Caco-2 (cell line): ENCODE measurements around the gene SPG11. TPM values are rescaled to one million over a fixed set of nuclear protein-coding genes. Genes with fewer than 3 reads are reported as not detected.

Experiments
- BruUV-seq: library from RNA; stranded (reverse); fragments of 400-500 nt; replicated peaks from 2 replicates; lab custom pipeline; 2021; lab: Mats Ljungman, UMichigan
- CTCF ChIA-PET: fragments of 300-600 bp; sonication (Branson Sonifier 250); formaldehyde crosslinking; loops from one replicate; lab custom pipeline; 2022; ENCODE audit warnings: antibody characterized with exemption; lab: Charles Lee
- POLR2A ChIA-PET: fragments of 300-600 bp; sonication (Branson Sonifier 250); formaldehyde crosslinking; loops from one replicate; lab custom pipeline; 2022; ENCODE audit warnings: antibody characterized with exemption; lab: Charles Lee
- DNase-seq, 2 experiments: peaks; one replicate each; pipeline versions ENCODE4 v3.0.0 to v3.0.0-alpha.2; 2020 to 2022
- H3K27me3 ChIP-seq: replicated peaks from 2 replicates; pipeline ENCODE4 v1.6.0; 2011; ENCODE audit warnings: low read length; ENCODE audit not compliant: control insufficient read depth, insufficient read depth
- H3K36me3 ChIP-seq: 2 replicates; pipeline ENCODE4 v1.5.1; 2011; ENCODE audit warnings: low read length; ENCODE audit not compliant: control insufficient read depth, insufficient read depth
- H3K4me1 ChIP-seq: fragments of 250-450 bp; sonication (Bioruptor Pico); 2 replicates; pipeline ENCODE4 v1.5.1; 2020; ENCODE audit warnings: mild to moderate bottlenecking
- H3K4me3 ChIP-seq: 2 replicates; pipeline ENCODE4 v1.5.1; 2011; ENCODE audit warnings: low read depth, mild to moderate bottlenecking, control low read depth, low read length
- H3K9me3 ChIP-seq: fragments of 250-450 bp; sonication (Bioruptor Pico); 2 replicates; pipeline ENCODE4 v1.5.1; 2020; ENCODE audit warnings: mild to moderate bottlenecking, moderate library complexity
- H3K27ac Mint-ChIP-seq: one replicate; pipeline ENCODE4 v1.8.0; 2022; ENCODE audit warnings: mixed read lengths; ENCODE audit not compliant: unreplicated experiment
- H3K27me3 Mint-ChIP-seq: one replicate; pipeline ENCODE4 v1.8.0; 2022; ENCODE audit warnings: mixed read lengths; ENCODE audit not compliant: insufficient read depth, unreplicated experiment
- H3K36me3 Mint-ChIP-seq: one replicate; pipeline ENCODE4 v1.8.0; 2022; ENCODE audit warnings: mild to moderate bottlenecking, mixed read lengths; ENCODE audit not compliant: insufficient read depth, unreplicated experiment
- H3K4me1 Mint-ChIP-seq: one replicate; pipeline ENCODE4 v1.8.0; 2022; ENCODE audit warnings: low read depth, mixed read lengths; ENCODE audit not compliant: unreplicated experiment
- H3K4me3 Mint-ChIP-seq: one replicate; pipeline ENCODE4 v1.8.0; 2022; ENCODE audit warnings: mild to moderate bottlenecking, moderate library complexity, mixed read lengths; ENCODE audit not compliant: unreplicated experiment
- H3K9me3 Mint-ChIP-seq: one replicate; pipeline ENCODE4 v1.8.0; 2022; ENCODE audit warnings: mixed read lengths; ENCODE audit not compliant: unreplicated experiment
- intact Hi-C: fragments of 100-400 bp; cut with micrococcal nuclease; formaldehyde crosslinking; loops from one replicate; pipeline ENCODE4 v1.10.0; 2022; ENCODE audit not compliant: unreplicated experiment
- total RNA-seq: library from RNA; stranded (reverse); gene quantifications from 2 replicates; pipeline ENCODE4 v1.2.3, GENCODE V29; 2022
- TF ChIP-seq, protein P1 (sequence below), 2 experiments: fragments of 200-600 bp in 1 of 2; IDR thresholded peaks; 1 replicate in 1 of 2; 2 replicates in 1 of 2; pipeline versions ENCODE4 v1.5.1 to v1.8.0; 2011 to 2022; ENCODE audit warnings: antibody characterized with exemption in 1 of 2, control low read depth in 1 of 2, inconsistent platforms in 1 of 2, low read depth in 1 of 2, low read length in 1 of 2, mild to moderate bottlenecking in 1 of 2, moderate library complexity in 1 of 2; ENCODE audit not compliant: insufficient read depth in 1 of 2, severe bottlenecking in 1 of 2, unreplicated experiment in 1 of 2

Gene SPG11
- total RNA-seq, 1 experiment from 2014 or later, result 43.3 TPM

- intact Hi-C loops, result loop anchor here (1.0 kb wide), 2 partner anchors 18 to 47 kb away; partner anchors contain the start of gene SPG11
- Mint-ChIP-seq H3K27me3 (no peaks in the 10 kb centered on the region), H3K27ac (peak overlapping the region; percentile 99), H3K9me3 (no peaks in the 10 kb centered on the region), H3K36me3 (peaks cover 19% of the 10 kb centered on the region), H3K4me1 (no peaks in the 10 kb centered on the region), H3K4me3 (peak overlapping the region; percentile 100)
- POLR2A ChIA-PET, result interaction anchor here (0.5 to 4.8 kb wide), 5 partner anchors 19 to 76 kb away, joined by 4 to 32 read pairs (median 6); partner anchors contain the start of gene SPG11
- no peaks in the 10 kb centered on the region for H3K9me3 ChIP-seq
- no peaks in the 10 kb centered on the region for H3K36me3 ChIP-seq
- no peak for DNase-seq
- TF ChIP-seq, protein P1, sequence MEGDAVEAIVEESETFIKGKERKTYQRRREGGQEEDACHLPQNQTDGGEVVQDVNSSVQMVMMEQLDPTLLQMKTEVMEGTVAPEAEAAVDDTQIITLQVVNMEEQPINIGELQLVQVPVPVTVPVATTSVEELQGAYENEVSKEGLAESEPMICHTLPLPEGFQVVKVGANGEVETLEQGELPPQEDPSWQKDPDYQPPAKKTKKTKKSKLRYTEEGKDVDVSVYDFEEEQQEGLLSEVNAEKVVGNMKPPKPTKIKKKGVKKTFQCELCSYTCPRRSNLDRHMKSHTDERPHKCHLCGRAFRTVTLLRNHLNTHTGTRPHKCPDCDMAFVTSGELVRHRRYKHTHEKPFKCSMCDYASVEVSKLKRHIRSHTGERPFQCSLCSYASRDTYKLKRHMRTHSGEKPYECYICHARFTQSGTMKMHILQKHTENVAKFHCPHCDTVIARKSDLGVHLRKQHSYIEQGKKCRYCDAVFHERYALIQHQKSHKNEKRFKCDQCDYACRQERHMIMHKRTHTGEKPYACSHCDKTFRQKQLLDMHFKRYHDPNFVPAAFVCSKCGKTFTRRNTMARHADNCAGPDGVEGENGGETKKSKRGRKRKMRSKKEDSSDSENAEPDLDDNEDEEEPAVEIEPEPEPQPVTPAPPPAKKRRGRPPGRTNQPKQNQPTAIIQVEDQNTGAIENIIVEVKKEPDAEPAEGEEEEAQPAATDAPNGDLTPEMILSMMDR (IDR thresholded peaks at IDR 0.05; ENCODE audit: insufficient read depth in 1 of 2, low read depth in 1 of 2, low read length in 1 of 2, severe bottlenecking in 1 of 2, unreplicated experiment in 1 of 2), result peak; percentile 9 to 34
- H3K4me3 ChIP-seq, result peak overlapping the region; percentile 66
- H3K4me1 ChIP-seq, result peaks cover 21% of the 10 kb centered on the region
- H3K27me3 ChIP-seq, result no peaks in the 10 kb centered on the region
- TSS peak; percentile 49 for BruUV-seq
- CTCF ChIA-PET, result interaction anchor here (3.7 to 4.0 kb wide), 2 partner anchors 18 to 47 kb away, joined by 26 to 27 read pairs; partner anchors contain the start of gene SPG11
These were observed 47.0 kb upstream of the SPG11 start for GRCh38 chr15:44710236-44711095.

- TF ChIP-seq, protein P1 (IDR thresholded peaks at IDR 0.05; ENCODE audit: insufficient read depth in 1 of 2, low read depth in 1 of 2, low read length in 1 of 2, severe bottlenecking in 1 of 2, unreplicated experiment in 1 of 2), result no peak
- Histone ChIP-seq H3K27me3 (no peaks in the 10 kb centered on the region), H3K4me3 (no peak overlapping the region), H3K36me3 (no peaks in the 10 kb centered on the region), H3K4me1 (peaks cover 21% of the 10 kb centered on the region), H3K9me3 (0 out of 2 replicates have a peak, but pooled peaks cover 5% of the 10 kb centered on the region)
- ChIA-PET POLR2A (interaction anchor here (1.5 kb wide), 1 partner anchor 22 kb away, joined by 8 read pairs; no protein-coding TSS in a partner anchor), CTCF (no interaction called here)
- H3K27ac Mint-ChIP-seq, result no peak overlapping the region
- peaks cover 9% of the 10 kb centered on the region for H3K36me3 Mint-ChIP-seq
- H3K4me3 Mint-ChIP-seq, result no peak overlapping the region
- H3K9me3 Mint-ChIP-seq, result peaks cover 19% of the 10 kb centered on the region
- DNase-seq, result peak; percentile 48 to 83
- peaks cover 6% of the 10 kb centered on the region for H3K27me3 Mint-ChIP-seq
- H3K4me1 Mint-ChIP-seq, result no peaks in the 10 kb centered on the region
- intact Hi-C loops, result no loop called here
- BruUV-seq, result no TSS peak
These were observed 43.6 kb upstream of the SPG11 start for GRCh38 chr15:44706946-44707636.

- no peaks in the 10 kb centered on the region for H3K4me1 Mint-ChIP-seq
- no TSS peak for BruUV-seq
- CTCF ChIA-PET, result no interaction called here
- H3K27me3 ChIP-seq, result no peaks in the 10 kb centered on the region
- H3K36me3 ChIP-seq, result no peaks in the 10 kb centered on the region
- H3K4me1 ChIP-seq, result peaks cover 21% of the 10 kb centered on the region
- H3K36me3 Mint-ChIP-seq, result peaks cover 5% of the 10 kb centered on the region
- H3K27ac Mint-ChIP-seq, result no peak overlapping the region
- no peak overlapping the region for H3K4me3 Mint-ChIP-seq
- no peak for DNase-seq
- H3K27me3 Mint-ChIP-seq, result peaks cover 7% of the 10 kb centered on the region
- TF ChIP-seq, protein P1 (IDR thresholded peaks at IDR 0.05; ENCODE audit: insufficient read depth in 1 of 2, low read depth in 1 of 2, low read length in 1 of 2, severe bottlenecking in 1 of 2, unreplicated experiment in 1 of 2), result no peak
- 0 out of 2 replicates have a peak, but pooled peaks cover 6% of the 10 kb centered on the region for H3K9me3 ChIP-seq
- intact Hi-C loops, result no loop called here
- peaks cover 23% of the 10 kb centered on the region for H3K9me3 Mint-ChIP-seq
- no peak overlapping the region for H3K4me3 ChIP-seq
- POLR2A ChIA-PET, result no interaction called here
These were observed 42.9 kb upstream of the SPG11 start for GRCh38 chr15:44706401-44706800.
